NK-92 treated with Interleukin-12 subunit alpha and Interleukin-12 subunit beta, amount 100 ng/mL, for 24 hours (cell line): ENCODE data around the gene SCYL1.

Experiments used
- DNase-seq: peaks from one replicate; lab custom pipeline; 2025; lab: John Stamatoyannopoulos, UW

The SCYL1 gene

DNA sequence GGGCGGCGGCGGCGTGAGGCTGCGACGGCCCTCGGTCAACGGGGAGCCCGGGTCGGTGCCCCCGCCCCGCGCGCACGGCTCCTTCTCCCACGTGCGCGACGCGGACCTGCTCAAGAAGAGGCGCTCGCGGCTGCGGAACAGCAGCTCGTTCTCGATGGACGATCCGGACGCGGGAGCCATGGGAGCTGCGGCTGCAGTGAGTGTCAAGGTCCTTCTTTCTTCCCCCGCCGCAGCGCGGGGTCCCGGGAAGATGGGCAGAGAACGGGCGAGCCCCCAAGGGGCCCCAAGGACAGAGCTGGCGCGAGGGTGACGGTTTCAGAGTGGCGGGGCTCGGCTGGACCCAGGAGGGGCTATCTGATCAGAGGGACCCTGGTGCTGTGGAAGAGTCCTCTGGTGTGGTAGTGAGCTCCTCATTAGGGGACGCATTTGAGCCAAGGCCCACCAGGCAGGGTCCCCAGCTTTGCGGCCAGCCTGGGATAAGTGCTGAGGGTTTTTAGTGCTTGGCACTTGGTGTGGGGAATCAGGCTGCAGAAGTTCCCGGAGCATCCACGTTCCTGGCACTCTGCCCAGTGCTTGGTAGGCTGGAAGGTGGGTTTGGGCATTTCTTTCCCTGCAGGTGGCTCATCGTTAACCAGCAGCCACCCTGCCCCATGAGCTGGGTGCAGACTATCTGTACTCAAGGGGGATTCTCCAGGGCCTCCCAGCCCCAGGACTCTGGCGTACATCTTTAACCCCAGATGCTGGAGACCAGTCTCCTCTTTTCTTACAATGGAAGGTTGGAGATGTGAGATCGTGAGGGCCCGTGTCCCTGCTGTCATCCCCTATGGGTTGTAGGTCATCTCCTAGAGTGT, 60.7 kb downstream of the SCYL1 start:
- DNase-seq, result no peak

DNA sequence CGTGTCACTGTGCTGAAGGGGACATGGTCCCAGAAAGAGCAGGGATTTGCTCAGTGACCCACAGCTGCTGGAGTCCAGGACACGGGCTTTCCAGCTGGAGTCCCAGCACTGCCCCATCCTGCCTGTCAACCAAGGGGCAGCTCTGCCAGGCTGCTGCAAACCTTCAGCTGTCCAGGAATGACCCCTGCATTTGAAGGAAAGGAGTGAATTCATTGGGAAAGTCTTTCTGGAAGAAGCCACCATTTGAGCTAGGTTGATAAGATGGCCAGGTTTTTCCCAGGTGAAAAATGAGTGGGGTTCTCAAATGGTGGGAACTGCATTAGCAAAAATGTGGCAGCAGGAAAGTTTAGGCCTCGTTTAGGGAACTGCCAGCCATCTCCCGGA, 61.4 kb downstream of the SCYL1 start:
- DNase-seq, result no peak

DNA sequence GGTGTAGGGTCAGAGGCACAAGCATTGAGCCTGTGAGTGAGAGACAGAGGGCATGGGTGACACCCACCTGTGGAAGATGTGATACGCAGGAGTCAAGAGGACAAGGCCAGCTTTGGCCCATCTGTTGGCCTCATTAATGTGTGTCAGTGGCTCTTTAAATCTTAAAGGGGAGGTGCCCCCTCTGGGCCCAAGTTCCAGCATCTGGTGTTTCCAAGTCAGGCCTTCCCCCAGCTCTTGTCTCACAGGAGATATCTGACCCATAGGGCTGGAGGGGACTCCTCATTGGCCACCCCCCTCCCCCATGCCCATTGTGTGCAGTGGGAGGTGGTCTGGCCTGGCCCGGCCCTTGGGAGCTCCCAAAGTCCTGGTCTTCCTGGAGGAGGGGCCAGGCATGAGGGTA, 61.8 kb downstream of the SCYL1 start:
- no peak for DNase-seq
